HG03135 (cell line): ENCODE data around the gene LRP1.
A peak's percentile ranks its signal among the peaks of the same experiment; 100 is the strongest.

Source experiments
- ATAC-seq: cut with Tn5 transposase; IDR thresholded peaks from one replicate; pipeline ENCODE4 v1.9.1; 2021; ENCODE audit warnings: mild to moderate bottlenecking, moderate library complexity; ENCODE audit not compliant: unreplicated experiment

The LRP1 gene

DNA sequence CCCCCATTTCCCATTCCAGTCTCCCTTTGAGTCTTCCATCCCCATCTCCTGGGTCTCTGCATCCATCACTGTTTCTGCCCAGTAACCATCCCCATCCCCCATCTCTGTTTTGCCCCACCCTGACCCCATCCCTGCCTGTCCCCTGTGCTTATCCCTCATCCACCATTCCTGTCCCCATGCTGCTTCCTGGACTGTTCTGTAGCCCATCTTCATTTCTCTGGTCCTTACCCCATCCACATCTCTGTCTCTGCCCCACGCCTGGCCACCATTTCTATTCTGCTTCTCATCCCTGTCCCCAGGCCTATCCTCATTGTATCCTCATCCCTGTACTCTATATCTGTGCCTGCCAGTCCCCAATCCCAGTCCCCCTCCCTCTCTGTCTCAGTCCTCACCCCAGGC, 92.5 kb downstream of the LRP1 start:
- ATAC-seq: no peak

DNA sequence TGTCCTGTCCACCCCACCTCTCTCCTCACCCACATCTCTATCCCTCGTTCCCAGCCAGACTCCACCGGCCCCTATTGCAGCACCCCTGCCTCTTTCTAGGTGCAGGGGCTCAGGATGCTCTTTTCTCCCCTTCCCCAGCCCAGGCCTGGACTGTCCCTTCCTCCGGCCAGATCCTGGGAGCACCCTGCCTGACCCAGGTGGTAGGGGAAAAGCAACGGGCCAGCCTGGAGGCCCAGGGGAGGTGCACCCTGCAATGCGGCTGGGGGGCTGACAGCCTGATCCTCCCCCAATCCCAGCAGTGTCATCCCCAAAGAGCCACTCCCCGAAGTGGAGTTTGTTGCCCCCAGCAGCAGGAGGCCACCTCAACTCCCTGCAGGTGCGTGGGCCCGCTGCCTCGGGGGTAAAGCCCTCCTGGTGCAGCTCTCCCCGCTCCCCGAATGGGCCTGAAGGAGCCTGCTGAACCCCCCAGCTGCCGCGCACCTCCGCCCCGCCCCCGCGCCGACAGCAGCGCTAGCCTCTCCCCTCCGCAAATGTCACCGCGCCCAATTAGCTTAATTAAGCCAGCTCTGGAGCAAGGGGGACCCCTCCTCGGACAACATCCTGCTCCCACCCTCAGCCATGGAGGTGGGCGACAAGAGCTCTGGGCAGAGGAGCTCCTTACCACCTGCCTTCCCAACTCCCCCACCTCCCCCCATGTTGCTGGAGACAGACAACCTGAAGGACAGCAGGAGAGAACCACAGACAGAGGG, 93.1 kb downstream of the LRP1 start:
- ATAC-seq: no peak

DNA sequence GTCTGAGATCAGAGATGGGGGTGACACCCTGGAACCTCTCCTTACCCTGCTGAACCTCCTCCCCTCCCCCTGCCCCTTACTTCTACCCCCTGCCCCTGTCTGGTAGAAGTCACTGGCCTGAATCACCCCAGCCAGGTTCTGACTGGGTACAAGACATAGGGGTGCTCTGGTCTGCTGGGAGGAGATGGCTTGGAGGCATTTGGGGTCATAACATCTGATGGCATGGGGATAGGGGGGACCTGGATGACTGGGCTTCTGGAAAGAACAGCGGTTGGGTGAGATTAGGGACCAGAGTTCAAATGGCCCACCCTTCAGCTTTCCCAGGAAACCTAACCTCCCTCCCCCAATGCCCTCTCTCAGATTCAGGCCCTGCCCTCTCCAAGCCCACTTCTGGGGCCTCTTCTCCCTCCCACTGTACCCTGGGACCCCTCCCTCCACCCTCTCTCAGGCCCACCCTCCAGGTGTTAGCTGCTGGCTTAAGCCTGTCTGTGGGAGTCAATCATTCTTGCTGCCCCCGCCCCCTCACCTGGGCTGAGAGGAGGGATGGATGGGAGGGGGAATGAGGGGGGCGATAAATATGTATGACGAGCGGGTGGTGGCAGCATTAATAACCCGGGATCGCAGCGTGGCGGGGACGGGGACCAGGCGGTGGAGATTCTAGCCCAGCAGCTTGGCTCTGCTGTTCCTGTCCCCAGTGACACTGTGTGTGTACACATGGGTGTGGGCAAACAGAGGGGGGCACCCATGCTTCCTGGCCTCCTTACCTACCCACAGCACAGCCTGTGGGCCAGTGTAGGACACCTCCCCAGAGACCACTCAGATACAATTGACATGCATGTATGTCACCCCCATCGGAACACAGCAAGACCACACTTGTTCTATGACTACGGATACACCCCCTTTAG, 94.3 kb downstream of the LRP1 start:
- ATAC-seq: no peak

DNA sequence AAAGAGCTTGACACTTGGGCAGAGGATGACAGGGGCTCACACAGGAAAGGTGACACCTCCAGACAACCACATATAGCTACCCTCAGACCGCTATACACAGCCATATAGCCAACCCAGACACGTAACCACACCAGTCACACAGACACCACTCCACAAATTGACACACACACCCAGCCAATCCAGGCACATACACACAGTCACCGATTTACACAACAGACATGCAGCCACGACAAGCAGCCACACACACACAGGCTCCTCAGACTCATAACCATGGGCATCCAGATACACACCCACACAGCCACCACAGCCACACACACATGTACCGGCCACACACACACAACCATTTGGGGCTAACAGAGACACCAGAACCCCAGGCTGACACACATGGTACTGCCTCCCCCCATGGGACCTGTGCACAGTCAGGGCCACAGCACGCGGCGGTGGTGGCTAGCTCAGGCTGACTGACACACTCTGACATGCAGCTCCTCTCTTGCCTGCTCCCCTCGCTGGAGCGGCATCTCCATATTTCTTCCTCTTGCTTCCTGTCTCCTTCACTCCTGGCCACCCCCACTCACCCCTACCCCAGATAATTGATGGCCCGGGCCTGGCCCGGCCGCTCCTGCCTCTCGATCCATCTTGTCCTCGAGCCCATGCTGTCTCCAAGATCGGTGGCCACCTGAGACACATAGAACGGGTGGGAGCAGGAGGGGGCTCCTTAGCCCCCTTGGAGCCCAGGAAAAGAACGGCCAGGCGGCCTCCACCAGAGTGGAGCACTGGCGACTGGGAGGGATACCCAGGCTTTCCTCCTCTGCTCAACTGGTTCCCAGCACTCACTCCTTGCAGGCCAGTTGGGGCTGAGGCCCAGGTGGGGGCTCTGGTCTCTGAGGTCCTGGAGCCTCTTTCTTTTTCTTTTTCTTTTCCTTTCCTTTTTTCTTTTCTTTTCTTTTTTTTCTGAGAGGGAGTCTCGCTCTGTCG, 95.2 kb downstream of the LRP1 start:
- no peak for ATAC-seq

DNA sequence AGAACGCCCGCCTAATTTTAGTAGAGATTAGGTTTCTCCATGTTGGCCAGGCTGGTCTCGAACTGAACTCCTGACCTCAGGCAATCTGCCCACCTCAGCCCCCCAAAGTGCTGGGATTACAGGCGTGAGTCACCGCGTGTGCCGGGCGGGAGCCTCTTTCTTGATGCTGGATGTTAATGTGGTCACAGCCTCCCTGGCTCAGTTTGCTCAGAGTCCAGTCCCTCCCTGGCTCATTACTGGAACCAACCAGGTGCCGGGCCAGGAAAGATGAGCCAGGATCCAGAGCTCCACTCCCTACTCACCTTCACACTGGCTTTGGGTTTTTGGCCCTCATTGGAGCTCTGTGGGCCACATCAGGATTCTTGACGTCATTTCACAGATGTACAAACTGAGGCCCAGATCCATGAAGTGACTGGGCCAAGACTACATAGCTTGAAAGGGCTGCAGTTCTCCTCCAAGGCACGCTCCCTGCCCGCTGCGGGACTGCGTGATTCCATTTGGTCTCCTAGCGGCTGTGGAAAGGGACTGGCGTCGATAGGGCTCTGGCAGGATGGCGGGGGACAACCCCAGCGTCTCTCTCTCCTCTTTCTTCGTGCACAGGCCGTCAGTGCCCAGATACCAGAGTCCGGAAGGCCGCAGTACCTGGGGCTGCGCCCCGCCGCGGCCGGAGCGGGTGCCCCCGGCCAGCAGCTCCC, 96.1 kb downstream of the LRP1 start:
- no peak for ATAC-seq

DNA sequence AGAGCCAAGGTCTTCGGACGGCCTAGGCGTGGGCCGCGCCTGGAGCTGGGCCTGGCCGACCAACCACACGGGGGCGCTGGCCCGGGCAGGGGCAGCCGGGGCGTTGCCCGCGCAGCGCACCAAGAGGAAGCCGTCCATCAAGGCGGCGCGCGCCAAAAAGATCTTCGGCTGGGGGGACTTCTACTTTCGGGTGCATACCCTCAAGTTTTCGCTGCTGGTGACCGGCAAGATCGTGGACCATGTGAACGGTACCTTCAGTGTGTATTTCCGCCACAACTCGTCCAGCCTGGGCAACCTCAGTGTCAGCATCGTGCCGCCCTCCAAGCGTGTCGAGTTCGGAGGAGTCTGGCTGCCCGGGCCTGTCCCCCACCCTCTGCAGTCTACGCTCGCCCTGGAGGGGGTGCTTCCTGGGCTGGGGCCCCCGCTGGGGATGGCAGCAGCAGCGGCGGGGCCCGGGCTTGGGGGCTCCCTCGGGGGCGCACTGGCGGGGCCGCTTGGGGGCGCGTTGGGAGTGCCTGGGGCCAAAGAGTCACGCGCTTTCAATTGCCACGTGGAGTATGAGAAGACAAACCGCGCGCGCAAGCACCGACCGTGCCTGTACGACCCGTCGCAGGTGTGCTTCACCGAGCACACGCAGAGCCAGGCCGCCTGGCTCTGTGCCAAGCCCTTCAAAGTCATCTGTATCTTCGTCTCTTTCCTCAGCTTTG, 96.8 kb downstream of the LRP1 start:
- ATAC-seq: no peak

DNA sequence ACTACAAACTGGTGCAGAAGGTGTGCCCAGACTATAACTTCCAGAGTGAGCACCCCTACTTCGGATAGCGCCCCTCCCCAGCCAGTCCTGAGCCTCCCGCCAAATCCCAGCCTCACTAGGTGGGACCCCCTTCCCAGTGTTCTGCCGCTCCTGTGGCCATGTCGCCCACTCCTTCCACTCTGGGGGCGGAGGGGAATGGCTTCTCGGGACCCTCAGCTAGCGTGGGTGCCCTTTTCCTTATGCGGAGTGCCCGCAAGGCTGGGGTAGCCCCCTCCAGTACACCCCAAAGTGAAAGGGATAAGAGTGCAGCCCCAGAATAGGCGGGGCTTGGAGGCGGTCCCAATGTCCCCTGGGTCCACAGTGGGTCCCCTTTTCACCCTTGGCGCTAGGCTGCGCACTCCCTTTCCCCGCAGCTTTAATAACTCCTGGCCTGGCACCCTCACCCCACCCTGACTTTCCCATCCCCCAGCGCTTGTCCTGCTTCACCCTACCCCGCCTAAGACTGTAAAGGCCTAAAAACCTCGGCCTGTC, 97.5 kb downstream of the LRP1 start:
- ATAC-seq: no peak

DNA sequence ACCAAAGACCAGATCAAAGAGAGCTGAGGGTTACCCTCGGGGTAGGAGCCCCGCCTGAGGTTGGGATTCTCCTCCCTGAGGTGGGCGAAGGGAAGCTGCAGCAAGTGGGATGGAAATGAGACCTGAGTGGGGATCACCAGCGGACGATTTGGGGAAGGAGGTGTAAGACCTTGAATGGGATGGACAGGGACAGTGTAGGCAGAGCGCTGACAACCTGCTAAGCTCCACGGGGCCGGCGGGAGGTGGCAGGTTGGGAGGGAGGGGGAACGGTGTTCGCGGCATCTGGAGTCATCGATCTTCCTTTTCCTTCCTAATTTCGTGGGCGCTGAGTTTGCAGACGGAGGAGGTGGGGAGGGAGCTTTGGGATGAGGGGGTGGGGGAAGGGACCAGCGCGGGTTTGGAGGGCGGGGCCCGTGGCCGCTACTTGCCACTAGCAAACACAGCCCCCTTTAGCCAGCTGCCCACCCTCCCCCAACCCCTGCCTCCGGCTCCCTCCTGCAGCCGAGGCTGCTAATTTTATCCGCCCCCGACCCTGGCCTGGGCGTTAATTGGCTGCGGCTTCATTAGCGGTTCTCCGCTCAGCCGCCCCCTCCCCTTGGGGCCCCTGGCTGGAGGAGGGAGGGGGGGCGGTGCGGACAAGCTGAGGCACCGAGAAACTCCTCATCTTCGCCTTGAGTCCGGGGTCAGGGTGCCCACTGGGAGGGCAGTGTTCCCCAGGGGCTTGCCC, 98.5 kb downstream of the LRP1 start:
- no peak for ATAC-seq

DNA sequence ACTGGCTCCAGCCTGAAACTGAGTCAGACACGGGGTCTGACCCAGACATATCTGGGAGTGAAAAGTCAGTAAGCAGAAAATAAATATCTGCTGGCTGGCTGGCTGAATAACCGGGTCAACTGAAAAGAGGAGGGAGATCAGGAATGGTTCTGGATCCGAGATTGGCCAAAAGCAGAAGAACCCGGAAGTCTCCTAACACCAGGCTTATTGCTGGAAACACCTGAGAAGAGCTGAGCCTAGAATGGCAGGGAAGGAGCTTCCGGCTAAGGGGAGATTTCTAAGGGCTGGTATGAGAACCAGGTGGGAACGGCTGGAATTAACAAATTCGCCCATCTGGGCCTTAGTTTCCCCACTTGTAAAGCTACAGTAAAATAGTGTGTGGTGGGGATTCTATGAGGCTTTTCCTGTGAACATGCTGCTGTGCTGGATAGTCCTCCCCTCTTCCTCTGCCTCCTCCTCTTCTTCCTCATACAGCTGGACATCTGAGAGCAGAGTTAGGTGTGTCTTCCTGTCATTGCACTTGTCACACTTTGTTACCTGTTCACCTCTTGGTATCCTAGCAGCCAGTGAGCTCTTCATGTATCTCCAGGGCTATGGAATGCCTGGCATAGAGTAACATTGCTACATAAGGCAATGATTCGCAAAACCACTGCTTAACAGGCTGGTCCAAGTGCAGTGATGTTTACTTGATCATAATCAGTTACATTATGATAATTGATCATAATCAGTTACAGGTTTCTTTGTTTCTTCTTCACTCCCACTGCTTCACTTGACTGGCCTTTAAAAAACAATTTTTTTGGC, 99.2 kb downstream of the LRP1 start:
- ATAC-seq: no peak

DNA sequence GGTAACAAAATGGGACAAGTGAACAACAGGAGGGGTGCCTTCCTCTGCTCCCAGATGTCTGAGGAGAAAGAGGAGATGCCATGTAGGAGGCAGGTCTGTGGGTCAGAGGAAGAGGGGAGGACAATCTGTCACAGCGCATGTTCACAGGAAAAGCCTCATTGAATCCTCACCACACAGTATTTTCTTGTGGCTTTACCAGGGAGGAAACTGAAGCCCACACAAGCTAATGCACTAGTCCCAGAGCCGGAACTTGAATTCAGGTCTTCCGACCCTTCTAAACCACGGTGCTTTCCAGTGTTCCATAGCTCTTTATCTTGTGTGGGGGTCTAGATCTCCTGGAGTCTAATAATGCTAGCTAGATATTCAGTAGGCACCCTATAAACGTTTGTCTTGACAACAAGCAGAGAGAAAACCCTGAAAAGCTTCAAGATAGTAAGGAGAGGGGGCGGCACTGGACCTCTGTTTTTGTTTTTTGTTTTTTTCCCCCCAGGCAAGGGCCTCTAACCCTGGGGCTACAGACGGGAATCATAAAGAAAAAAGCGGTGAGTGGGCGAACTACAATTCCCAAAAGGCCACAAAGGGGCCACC, 100.9 kb downstream of the LRP1 start:
- peak; percentile 4 for ATAC-seq

DNA sequence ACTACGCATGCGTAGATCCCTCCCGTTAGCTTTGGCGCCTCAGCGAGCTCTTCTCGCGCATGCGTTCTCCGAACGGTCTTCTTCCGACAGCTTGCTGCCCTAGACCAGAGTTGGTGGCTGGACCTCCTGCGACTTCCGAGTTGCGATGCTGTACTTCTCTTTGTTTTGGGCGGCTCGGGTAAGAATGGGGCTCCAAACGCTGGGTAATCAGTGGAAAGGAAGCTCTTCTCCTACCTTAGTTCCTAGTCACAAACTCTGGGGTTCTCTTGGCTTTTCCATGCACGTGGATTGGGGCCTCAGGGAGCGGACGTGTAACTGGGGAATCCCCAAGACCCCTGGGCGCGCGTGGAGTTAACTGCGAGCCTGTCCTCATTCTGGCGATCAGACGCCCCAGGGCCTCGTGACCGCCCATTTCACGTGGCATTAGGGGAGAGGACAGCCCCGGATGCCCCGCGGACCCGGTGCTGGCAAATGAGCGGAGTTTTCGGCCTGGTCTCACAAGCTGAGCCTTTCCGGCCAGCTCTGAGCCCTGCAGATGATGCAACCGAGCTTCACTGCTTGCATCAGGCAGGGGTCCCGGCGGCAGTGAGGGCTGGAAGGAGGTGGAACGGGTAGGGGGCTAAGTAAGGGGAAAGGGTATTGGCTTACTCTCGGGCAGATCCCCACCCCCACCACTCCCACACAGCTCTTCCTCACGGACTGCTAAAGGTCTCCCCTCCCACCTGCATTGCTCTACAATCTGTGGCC, 101.5 kb downstream of the LRP1 start, which contains the start of gene SHMT2:
Gene SHMT2, plus strand, starts transcription at position 78 of the 747 bp plus-strand sequence. Its CDS starts 68 bp downstream, at position 146.
- peak; percentile 55 for ATAC-seq

DNA sequence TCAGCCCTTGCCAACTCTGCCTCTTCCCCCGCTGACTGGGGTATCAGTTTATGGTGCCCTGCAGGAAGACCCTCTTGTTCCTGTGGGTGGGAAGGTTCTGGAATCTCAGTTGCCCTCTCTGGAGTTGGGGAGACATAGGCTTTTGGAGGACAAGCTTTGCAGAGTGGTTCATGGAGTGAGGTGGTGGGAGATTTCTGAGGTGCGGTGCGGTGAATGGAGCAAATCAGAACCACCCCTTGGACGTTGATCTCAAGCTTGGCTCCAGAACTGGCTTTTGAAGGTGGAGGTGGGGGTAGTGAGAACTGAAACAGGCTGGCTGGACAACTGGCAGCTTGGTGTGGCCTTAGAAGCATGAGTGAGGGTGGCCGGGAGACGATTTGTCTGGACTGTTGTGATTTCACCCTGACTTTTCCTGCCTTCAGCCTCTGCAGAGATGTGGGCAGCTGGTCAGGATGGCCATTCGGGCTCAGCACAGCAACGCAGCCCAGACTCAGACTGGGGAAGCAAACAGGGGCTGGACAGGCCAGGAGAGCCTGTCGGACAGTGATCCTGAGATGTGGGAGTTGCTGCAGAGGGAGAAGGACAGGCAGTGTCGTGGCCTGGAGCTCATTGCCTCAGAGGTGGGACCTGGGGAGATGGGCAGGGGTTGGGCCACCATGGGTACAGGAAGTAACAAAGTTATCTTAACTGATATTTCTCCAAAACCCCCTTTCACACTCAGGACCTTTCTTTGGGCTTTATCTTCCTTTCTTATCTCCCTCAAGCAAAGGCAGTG, 102.3 kb downstream of the LRP1 start:
- no peak for ATAC-seq

DNA sequence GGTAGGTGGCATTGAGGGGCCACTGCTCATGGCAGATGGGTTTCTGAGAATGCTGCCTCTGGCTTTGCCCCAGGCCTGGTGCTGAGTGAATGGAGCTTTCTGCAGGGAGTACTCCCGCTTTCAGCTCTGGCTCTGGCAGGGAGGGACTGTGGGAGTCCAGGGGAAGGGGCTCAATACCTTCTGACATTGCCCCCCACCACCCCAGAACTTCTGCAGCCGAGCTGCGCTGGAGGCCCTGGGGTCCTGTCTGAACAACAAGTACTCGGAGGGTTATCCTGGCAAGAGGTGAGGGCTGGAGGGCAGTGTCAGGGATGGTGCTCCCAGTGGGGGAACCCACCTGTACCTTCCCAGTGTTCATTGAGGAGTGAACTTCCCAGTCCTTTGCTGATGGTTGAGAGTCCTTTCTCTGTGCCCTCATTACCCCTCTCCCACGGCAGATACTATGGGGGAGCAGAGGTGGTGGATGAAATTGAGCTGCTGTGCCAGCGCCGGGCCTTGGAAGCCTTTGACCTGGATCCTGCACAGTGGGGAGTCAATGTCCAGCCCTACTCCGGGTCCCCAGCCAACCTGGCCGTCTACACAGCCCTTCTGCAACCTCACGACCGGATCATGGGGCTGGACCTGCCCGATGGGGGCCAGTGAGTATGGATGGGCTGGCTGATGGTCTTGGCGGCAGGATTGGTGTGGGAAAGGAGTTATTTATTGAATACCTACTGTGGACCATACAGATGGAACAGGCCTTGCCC, 103.2 kb downstream of the LRP1 start:
- no peak for ATAC-seq

DNA sequence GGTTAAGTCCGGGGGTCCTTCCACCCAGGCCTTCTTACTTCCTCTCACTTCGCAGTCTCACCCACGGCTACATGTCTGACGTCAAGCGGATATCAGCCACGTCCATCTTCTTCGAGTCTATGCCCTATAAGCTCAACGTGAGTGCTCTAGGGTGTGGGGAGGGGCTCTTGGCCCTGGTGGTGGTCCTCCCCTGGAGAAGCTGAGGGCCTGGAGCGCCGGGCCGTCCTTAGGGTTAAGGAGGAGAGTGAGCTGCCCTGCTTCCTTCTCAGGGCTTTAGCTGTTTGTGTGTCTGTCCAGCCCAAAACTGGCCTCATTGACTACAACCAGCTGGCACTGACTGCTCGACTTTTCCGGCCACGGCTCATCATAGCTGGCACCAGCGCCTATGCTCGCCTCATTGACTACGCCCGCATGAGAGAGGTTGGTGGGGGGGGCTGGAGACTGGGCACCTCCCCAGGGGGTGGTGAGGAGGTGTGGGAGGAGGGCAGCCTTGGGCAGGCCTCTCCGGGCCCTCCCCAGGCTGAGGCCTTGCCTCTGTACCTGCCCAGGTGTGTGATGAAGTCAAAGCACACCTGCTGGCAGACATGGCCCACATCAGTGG, 104.0 kb downstream of the LRP1 start:
- no peak for ATAC-seq
